Measurements from ENCODE around the gene PLA2G2A.

PLA2G2A gene

GRCh38 chr1:19980314-19980713 is 896 bp upstream of the PLA2G2A start:
- Mint-ChIP-seq H3K9me3 (no peaks in the 10 kb centered on the region), H3K27ac (no peak overlapping the region), H3K4me1 (no peaks in the 10 kb centered on the region), H3K4me3 (no peak overlapping the region), H3K27me3 (peaks cover 22% of the 10 kb centered on the region)
- DNase-seq (no peak), ATAC-seq (no peak)

DNA sequence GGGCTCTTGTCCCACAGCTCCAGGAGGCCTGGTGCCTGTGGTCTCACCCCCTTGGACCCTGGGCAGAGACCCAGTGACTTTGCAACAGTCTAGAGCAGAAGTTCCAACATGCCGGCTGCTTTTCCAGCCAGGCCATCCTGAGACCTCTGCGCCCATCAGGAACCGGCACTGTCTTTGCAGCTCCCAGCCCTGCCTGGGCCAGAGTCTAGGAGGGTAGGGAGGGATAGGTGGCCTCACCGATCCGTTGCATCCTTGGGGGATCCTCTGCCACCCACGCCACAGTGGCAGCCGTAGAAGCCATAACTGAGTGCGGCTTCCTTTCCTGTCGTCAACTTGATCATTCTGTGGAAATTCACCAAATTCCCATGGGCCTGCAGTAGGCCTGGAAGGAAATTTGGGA is 1.3 kb downstream of the PLA2G2A start:
- Mint-ChIP-seq H3K4me3 (no peak overlapping the region), H3K9me3 (no peaks in the 10 kb centered on the region), H3K27ac (no peak overlapping the region), H3K27me3 (peaks cover 30% of the 10 kb centered on the region), H3K4me1 (no peaks in the 10 kb centered on the region)
- ATAC-seq (no peak), DNase-seq (no peak)

GRCh38 chr1:19976317-19977003 is 3.0 kb downstream of the PLA2G2A start:
- Mint-ChIP-seq H3K27ac (peak overlapping the region in 1 of 2 donors; percentile 50), H3K27me3 (peaks cover 23% of the 10 kb centered on the region), H3K4me1 (no peaks in the 10 kb centered on the region), H3K9me3 (no peaks in the 10 kb centered on the region), H3K4me3 (no peak overlapping the region)
- DNase-seq: no peak
- no peak for ATAC-seq

GRCh38 chr1:19975423-19976193 is 3.8 kb downstream of the PLA2G2A start:
- H3K27me3 Mint-ChIP-seq: peaks cover 24% of the 10 kb centered on the region
- ATAC-seq (no peak), DNase-seq (no peak)
- no peaks in the 10 kb centered on the region for H3K9me3 Mint-ChIP-seq
- H3K4me3 Mint-ChIP-seq: no peak overlapping the region
- no peak overlapping the region for H3K27ac Mint-ChIP-seq
- no peaks in the 10 kb centered on the region for H3K4me1 Mint-ChIP-seq

GRCh38 chr1:19974822-19975416 is 4.5 kb downstream of the PLA2G2A start:
- no peak overlapping the region for H3K27ac Mint-ChIP-seq
- DNase-seq: peak; percentile 3 to 15
- H3K27me3 Mint-ChIP-seq: peaks cover 31% of the 10 kb centered on the region
- no peaks in the 10 kb centered on the region for H3K4me1 Mint-ChIP-seq
- H3K4me3 Mint-ChIP-seq: no peak overlapping the region
- peak; percentile 52 for ATAC-seq
- H3K9me3 Mint-ChIP-seq: no peaks in the 10 kb centered on the region

DNA sequence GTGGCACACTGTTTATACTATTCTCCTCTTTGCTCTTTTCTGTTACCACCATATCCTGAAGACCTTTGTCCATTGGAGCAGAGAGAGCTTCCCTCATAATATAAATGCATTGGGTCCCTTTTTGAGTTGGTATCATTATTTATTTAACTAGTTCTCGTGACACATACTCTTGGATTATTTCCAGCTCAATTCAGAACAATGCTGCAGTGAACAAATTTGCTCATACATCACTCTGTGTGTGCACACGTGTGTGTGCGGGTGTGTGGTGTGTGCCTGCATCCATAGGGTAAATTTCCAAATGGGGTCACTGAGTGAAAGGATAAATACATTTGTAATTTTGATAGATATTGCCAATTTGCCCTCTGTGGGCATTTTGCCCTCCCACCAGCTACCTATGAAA is 5.8 kb downstream of the PLA2G2A start:
- ATAC-seq (no peak), DNase-seq (no peak)
- Mint-ChIP-seq H3K4me3 (no peak overlapping the region), H3K27ac (no peak overlapping the region), H3K27me3 (peaks cover 37% of the 10 kb centered on the region), H3K4me1 (no peaks in the 10 kb centered on the region), H3K9me3 (no peaks in the 10 kb centered on the region)

- no peak for ATAC-seq
- Mint-ChIP-seq H3K27me3 (peaks cover 45% of the 10 kb centered on the region), H3K4me1 (no peaks in the 10 kb centered on the region), H3K9me3 (no peaks in the 10 kb centered on the region), H3K4me3 (no peak overlapping the region), H3K27ac (no peak overlapping the region)
- no peak for DNase-seq
Observed at GRCh38 chr1:19971664-19972063, 7.8 kb downstream of the PLA2G2A start.

DNA sequence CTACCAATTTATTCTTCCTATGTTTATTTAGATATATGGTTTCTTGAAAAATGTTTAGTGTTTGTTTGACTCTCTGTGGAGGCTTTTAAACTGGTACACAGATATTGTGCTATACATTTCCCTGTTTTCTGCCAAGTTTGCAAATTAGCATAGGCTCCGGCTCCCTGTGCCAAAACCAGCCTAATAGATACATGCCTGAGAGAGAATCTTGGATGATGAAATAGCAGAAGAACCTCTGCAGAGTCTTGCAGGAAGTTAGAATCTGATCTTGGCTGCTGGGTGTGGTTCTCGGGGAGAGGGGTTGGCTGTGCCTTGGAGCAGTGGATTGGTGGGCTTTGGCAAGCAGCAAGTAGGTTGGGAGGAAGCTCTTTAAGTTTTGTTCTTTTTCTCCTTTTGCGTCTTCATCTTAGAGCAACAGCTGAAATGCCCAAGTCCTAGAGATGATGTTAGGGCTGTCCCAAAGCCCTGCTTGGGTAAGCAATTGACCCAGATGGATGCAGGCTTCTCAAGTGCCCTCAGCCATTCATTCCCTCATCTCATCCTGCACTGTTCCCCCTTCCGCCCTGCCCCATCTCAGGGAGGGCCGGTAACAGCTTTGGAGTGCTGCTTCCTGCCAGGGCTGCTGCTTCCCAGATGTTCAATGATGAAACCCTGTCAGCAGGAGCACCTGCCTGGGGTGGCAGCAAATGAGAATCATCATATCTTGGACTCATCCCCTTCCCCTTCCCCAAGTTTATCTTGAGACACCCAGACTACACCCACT is 9.3 kb downstream of the PLA2G2A start:
- Mint-ChIP-seq H3K4me1 (no peaks in the 10 kb centered on the region), H3K9me3 (peaks cover 0 to 6% of the 10 kb centered on the region in 2 donors), H3K27me3 (peaks cover 48% of the 10 kb centered on the region), H3K27ac (no peak overlapping the region), H3K4me3 (no peak overlapping the region)
- DNase-seq: no peak
- ATAC-seq: no peak

GRCh38 chr1:19967808-19968207 is 11.6 kb downstream of the PLA2G2A start:
- no peak for ATAC-seq
- Mint-ChIP-seq H3K4me3 (no peak overlapping the region), H3K4me1 (no peaks in the 10 kb centered on the region), H3K27ac (no peak overlapping the region), H3K9me3 (peaks cover 0 to 23% of the 10 kb centered on the region in 2 donors), H3K27me3 (peaks cover 60% of the 10 kb centered on the region)
- no peak for DNase-seq

DNA sequence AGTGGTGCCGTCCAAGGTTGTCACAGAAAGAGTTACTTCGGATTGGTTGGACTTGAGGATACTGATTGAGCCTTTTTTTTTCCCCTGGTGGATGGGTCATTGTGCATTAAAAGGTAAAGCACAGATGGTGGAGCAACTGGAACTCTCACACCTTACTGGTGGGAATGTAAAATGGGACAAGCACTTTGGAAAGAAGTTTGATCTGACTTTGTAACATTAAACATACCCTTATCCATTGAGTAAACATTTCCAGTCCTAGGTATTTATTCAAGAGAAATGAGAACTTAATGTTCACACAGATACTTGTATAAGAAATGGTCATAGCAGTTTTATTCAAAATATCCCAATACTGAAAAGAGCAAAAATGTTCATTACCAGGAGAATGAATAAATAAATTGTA is 14.9 kb downstream of the PLA2G2A start:
- H3K4me1 Mint-ChIP-seq: no peaks in the 10 kb centered on the region
- ATAC-seq: no peak
- H3K4me3 Mint-ChIP-seq: no peak overlapping the region
- peaks cover 57% of the 10 kb centered on the region for H3K27me3 Mint-ChIP-seq
- no peak overlapping the region for H3K27ac Mint-ChIP-seq
- peaks cover 0 to 23% of the 10 kb centered on the region in 2 donors for H3K9me3 Mint-ChIP-seq
- no peak for DNase-seq

DNA sequence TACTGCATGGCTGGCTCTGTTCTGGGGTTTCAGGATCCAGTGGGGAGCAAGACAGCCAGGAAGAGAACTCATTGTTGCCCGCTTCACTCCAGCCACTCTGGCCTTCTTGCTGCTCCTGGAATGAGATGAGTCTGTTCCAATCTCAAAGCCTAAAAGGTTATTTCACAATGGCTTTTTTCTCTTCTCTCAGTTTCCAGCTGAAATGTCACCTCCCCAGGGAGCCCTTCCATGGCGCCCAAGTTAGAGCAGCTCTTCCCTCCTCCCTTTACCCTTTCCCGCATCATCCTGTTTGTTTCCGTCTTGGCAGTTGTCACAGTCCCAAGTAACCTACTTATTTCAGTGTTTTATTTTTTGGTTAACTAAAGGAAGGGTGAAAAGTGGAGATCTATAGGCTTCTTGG is 15.8 kb downstream of the PLA2G2A start:
- DNase-seq (no peak), ATAC-seq (no peak)
- no peak overlapping the region for H3K27ac Mint-ChIP-seq
- no peaks in the 10 kb centered on the region for H3K4me1 Mint-ChIP-seq
- no peak overlapping the region for H3K4me3 Mint-ChIP-seq
- H3K27me3 Mint-ChIP-seq: peaks cover 55% of the 10 kb centered on the region
- peaks cover 0 to 23% of the 10 kb centered on the region in 2 donors for H3K9me3 Mint-ChIP-seq

GRCh38 chr1:19960591-19960990 is 18.8 kb downstream of the PLA2G2A start:
- no peak overlapping the region for H3K4me3 Mint-ChIP-seq
- no peaks in the 10 kb centered on the region for H3K4me1 Mint-ChIP-seq
- peaks cover 0 to 22% of the 10 kb centered on the region in 2 donors for H3K9me3 Mint-ChIP-seq
- peaks cover 54% of the 10 kb centered on the region for H3K27me3 Mint-ChIP-seq
- no peak for ATAC-seq
- no peak for DNase-seq
- H3K27ac Mint-ChIP-seq: no peak overlapping the region

GRCh38 chr1:19957779-19958178 is 21.6 kb downstream of the PLA2G2A start:
- Mint-ChIP-seq H3K27me3 (peaks cover 54% of the 10 kb centered on the region), H3K27ac (no peak overlapping the region), H3K4me1 (peaks cover 9% of the 10 kb centered on the region), H3K4me3 (no peak overlapping the region), H3K9me3 (peaks cover 12 to 13% of the 10 kb centered on the region in 2 donors)
- no peak for ATAC-seq
- DNase-seq: no peak

GRCh38 chr1:19955534-19956170 is 23.8 kb downstream of the PLA2G2A start:
- peaks cover 13 to 15% of the 10 kb centered on the region in 2 donors for H3K9me3 Mint-ChIP-seq
- H3K27ac Mint-ChIP-seq: peak overlapping the region in 1 of 2 donors; percentile 74
- peaks cover 9% of the 10 kb centered on the region for H3K4me1 Mint-ChIP-seq
- no peak for ATAC-seq
- H3K27me3 Mint-ChIP-seq: peaks cover 53% of the 10 kb centered on the region
- no peak for DNase-seq
- no peak overlapping the region for H3K4me3 Mint-ChIP-seq

DNA sequence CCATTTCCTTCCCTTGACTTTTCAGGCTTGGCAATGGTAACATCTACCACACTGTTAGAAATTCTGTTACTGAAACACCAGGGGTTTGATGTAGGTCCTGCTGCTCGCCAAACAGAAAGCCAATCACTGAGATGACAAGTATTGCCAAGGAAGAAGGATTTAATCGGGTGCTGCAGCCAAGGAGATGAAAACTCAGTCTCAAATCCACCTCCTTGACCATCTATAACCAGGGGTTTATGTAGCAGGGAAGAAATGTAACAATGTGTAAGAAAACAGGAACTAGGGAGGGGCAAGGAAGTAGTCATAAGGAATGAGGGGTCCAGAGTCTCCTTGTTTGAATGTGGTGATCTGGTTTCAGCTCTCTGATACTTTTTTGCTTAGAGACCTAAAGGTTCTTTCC is 25.4 kb downstream of the PLA2G2A start:
- H3K27me3 Mint-ChIP-seq: peaks cover 55% of the 10 kb centered on the region
- no peak overlapping the region for H3K4me3 Mint-ChIP-seq
- H3K4me1 Mint-ChIP-seq: peaks cover 9% of the 10 kb centered on the region
- H3K27ac Mint-ChIP-seq: peak overlapping the region in 1 of 2 donors; percentile 46
- ATAC-seq (no peak), DNase-seq (no peak)
- H3K9me3 Mint-ChIP-seq: peaks cover 13 to 15% of the 10 kb centered on the region in 2 donors
